GM21576 (cell line): ENCODE results near the gene FGG.
A peak's percentile ranks its signal among the peaks of the same experiment; 100 is the strongest.

ENCODE experiments used
- ATAC-seq: cut with Tn5 transposase; IDR thresholded peaks from one replicate; pipeline ENCODE4 v1.9.1; 2021; ENCODE audit warnings: mild to moderate bottlenecking, moderate library complexity; ENCODE audit not compliant: unreplicated experiment

The FGG gene

GRCh38 chr4:154586296-154587033, 26.0 kb downstream of the FGG start:
- ATAC-seq: no peak

DNA sequence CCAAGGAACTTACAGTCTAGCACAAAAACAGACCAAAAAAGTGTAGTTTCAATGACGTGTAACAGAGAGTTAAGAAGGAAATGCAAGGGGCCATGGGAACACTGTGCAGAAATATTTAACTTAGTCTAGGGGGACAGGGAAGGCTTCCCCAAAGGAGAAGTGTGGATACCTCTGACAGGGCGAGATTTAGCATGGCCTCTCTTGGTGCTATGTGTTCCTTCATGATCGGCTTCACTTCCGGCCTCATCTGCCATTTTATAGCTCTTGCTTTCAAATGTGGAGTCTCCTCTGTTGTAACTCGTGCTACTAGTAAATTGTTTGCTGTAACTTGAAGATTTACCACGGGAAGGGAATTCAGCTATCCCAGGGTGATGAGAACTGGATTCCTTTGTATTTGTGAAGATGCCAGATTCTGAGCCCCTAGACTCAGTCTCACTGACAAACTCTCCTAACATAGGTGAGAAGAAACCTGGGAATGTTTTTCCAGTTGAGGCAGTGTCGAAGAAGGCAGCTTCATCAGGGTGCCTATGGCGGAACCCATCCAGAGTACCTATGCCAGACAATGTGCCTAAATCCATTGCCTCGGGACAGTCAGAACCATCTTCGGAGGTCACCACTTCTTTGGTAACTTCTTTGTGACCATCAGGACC, 27.0 kb downstream of the FGG start:
- no peak for ATAC-seq

- no peak for ATAC-seq
Observed at GRCh38 chr4:154584259-154584658, 28.2 kb downstream of the FGG start.

- no peak for ATAC-seq
Observed at GRCh38 chr4:154583677-154584076, 28.8 kb downstream of the FGG start.

DNA sequence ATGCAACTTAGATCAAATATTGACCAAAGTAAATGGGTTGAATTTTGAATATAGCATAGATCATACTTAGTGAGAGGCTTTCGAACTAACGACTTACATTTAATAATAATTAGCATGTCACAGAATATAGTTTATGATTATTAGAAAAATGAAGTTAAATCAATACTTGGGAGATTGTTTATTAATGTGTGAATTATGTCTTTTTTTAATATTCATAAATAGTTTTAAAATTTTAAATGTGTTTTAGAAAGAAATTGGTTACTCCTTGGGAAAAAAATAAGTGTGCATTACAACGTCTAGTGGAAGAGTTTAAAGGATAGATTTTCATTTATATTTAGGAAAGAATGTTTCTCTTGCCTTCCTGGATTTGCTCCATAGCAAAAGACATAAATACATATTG, 29.2 kb downstream of the FGG start:
- ATAC-seq: no peak

GRCh38 chr4:154582723-154583122, 29.7 kb downstream of the FGG start:
- no peak for ATAC-seq

DNA sequence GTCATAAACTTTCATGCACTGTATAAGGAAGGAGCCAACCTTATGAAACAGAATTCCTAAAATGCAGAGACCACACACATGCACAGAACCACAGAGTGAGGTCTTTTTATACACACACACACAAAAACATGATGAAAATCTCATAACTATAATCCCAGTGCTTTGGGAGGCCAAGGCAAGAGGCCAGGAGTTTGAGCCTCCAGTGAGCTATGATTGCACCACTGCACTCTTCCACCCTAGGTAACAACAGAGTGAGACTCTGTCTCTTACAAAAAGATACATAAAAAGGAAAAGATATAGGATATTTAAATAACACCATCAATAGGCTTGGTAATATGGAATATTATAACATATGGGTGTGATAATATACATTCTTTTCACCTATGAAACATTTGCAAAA, 32.5 kb downstream of the FGG start:
- ATAC-seq: no peak

GRCh38 chr4:154578919-154579318, 33.5 kb downstream of the FGG start:
- no peak for ATAC-seq

- ATAC-seq: no peak
Observed at GRCh38 chr4:154577324-154577723, 35.1 kb downstream of the FGG start.

GRCh38 chr4:154574311-154574710, 38.1 kb downstream of the FGG start:
- no peak for ATAC-seq

GRCh38 chr4:154573190-154573870, 39.1 kb downstream of the FGG start:
- no peak for ATAC-seq

DNA sequence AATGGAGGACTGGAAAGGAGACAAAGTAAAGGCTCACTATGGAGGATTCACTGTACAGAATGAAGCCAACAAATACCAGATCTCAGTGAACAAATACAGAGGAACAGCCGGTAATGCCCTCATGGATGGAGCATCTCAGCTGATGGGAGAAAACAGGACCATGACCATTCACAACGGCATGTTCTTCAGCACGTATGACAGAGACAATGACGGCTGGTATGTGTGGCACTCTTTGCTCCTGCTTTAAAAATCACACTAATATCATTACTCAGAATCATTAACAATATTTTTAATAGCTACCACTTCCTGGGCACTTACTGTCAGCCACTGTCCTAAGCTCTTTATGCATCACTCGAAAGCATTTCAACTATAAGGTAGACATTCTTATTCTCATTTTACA, 42.9 kb downstream of the FGG start:
- ATAC-seq: no peak

DNA sequence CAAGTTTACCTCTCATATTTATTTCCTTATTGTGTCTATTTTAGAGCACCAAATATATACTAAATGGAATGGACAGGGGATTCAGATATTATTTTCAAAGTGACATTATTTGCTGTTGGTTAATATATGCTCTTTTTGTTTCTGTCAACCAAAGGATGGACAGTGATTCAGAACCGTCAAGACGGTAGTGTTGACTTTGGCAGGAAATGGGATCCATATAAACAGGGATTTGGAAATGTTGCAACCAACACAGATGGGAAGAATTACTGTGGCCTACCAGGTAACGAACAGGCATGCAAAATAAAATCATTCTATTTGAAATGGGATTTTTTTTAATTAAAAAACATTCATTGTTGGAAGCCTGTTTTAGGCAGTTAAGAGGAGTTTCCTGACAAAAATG, 43.4 kb downstream of the FGG start:
- no peak for ATAC-seq

GRCh38 chr4:154566639-154567204, 45.7 kb downstream of the FGG start:
- no peak for ATAC-seq

GRCh38 chr4:154565704-154566103, 46.8 kb downstream of the FGG start:
- no peak for ATAC-seq

DNA sequence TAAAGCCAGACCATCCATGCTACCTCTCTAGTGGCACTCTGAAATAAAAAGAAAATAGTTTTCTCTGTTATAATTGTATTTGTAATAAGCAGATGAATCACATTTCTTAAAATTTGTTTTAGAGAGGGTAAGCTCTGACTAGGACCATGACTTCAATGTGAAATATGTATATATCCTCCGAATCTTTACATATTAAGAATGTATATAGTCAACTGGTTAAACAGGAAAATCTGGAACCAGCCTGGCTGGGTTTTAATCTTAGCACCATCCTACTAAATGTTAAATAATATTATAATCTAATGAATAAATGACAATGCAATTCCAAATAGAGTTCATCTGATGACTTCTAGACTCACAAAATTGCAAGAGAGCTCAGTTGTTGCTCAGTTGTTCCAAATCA, 48.1 kb downstream of the FGG start:
- no peak for ATAC-seq

GRCh38 chr4:154562697-154563254, 49.7 kb downstream of the FGG start, which contains the start of gene FGB:
Gene FGB (plus strand): TSS chr4:154563011. CDS start chr4:154563019, 8 bp downstream.
- no peak for ATAC-seq

- ATAC-seq: no peak
Observed at GRCh38 chr4:154560824-154561231, 51.6 kb downstream of the FGG start.

DNA sequence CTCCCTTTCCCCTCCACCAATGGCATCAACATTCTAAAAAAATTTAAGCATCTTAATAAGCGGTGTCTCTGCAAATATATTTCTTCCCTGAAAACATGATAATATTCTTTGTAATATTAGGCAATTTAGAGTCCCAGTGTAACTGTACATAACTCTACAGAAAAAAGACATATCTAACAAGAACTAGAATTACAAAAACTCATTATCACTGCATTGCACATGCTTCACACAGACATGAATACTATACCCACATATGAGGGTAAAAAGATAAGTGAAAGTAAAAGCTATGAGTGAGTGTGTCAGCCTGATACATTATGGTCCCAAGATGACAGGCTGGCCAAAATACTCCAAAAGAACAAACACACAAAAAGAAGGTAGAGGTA, 52.0 kb downstream of the FGG start:
- ATAC-seq: no peak

GRCh38 chr4:154559494-154560418, 52.7 kb downstream of the FGG start:
- ATAC-seq: peak; percentile 85
